NCI-H345 treated with DMSO at 0.1 percent for 48 hours (cell line): ENCODE measurements around the gene SMARCE1.
"Not testable (repeated sequence)": the region's sequence is repeated elsewhere in the genome, so short reads cannot be mapped to it uniquely, and the experiment has no call there.

Experiments used
- DNase-seq: peaks from one replicate; lab custom pipeline; 2025; ENCODE audit not compliant: unreplicated experiment; lab: John Stamatoyannopoulos, UW

Gene SMARCE1

GRCh38 chr17:40586264-40586663, 61.4 kb downstream of the SMARCE1 start:
- DNase-seq = not testable (repeated sequence)

- DNase-seq = not testable (repeated sequence)
These were observed 62.7 kb downstream of the SMARCE1 start for GRCh38 chr17:40584950-40585349.

- DNase-seq = peak; percentile 84
These were observed 65.2 kb downstream of the SMARCE1 start for GRCh38 chr17:40582328-40582901.

- DNase-seq = no peak
These were observed 67.5 kb downstream of the SMARCE1 start for GRCh38 chr17:40580140-40580539.

GRCh38 chr17:40579471-40579870, 68.1 kb downstream of the SMARCE1 start:
- no peak for DNase-seq

GRCh38 chr17:40577611-40578065, 70.0 kb downstream of the SMARCE1 start:
- DNase-seq = no peak

GRCh38 chr17:40576113-40576740, 71.4 kb downstream of the SMARCE1 start:
- no peak for DNase-seq
